HCT116 (cell line): ENCODE data around the gene RRAS2. TPM values are rescaled to one million over a fixed set of nuclear protein-coding genes. Genes with fewer than 3 reads are reported as not detected.

Experiments
- ATAC-seq: fragments of 200-7000 bp; cut with Tn5 transposase; 2 replicates; pipeline ENCODE4 v1.9.1; 2020; ENCODE audit warnings: mild to moderate bottlenecking, moderate library complexity
- BruUV-seq: library from RNA; stranded (reverse); fragments of 400-500 nt; replicated peaks from 2 replicates; lab custom pipeline; 2021; lab: Mats Ljungman, UMichigan
- CTCF ChIA-PET: fragments of 300-600 bp; sonication (Branson Sonifier 250); formaldehyde crosslinking; loops from one replicate; lab custom pipeline; 2021; ENCODE audit warnings: antibody characterized with exemption; lab: Charles Lee
- POLR2A ChIA-PET: fragments of 300-600, 350-600 bp; sonication (Branson Sonifier 250); formaldehyde crosslinking; loops from one replicate; lab custom pipeline; 2021; ENCODE audit warnings: antibody characterized with exemption; lab: Charles Lee
- RAD21 ChIA-PET, 2 experiments: fragments of 300-600 bp; sonication (Branson Sonifier 250); formaldehyde crosslinking; loops; one replicate each; lab custom pipeline; 2023; ENCODE audit warnings: low total read pairs in 2 of 2; ENCODE audit not compliant: uncharacterized antibody in 2 of 2, unreplicated experiment in 2 of 2, low non-redundant PET in 1 of 2; lab: Charles Lee
- DNase-seq: peaks from one replicate; pipeline ENCODE4 v3.0.0-alpha.2; 2010; ENCODE audit warnings: low read depth, low spot score
- H2AFZ ChIP-seq: fragments of 200-600 bp; shearing (Covaris generic), sonication (generic); 2 replicates; pipeline ENCODE4 v1.6.1; 2017; ENCODE audit warnings: low read depth, mixed run types, mixed read lengths, antibody characterized with exemption, low read length; ENCODE audit not compliant: poor library complexity, severe bottlenecking
- H3K27ac ChIP-seq: 2 replicates; pipeline ENCODE4 v1.5.1; 2012; ENCODE audit warnings: low read depth, low read length
- H3K27me3 ChIP-seq: fragments of 200-600 bp; sonication (generic); 2 replicates; pipeline ENCODE4 v1.6.1; 2016; ENCODE audit warnings: mixed run types, low read length, mixed read lengths; ENCODE audit not compliant: insufficient read depth
- H3K36me3 ChIP-seq, 2 experiments: fragments of 200-500 bp in 1 of 2; fragments of 200-600 bp in 1 of 2; sonication (Bioruptor generic) in 1 of 2; sonication (generic) in 1 of 2; 2 replicates each; pipeline versions ENCODE4 v1.5.1 to v1.6.1; 2014 to 2016; ENCODE audit warnings: low read length in 2 of 2, inconsistent platforms in 1 of 2, mixed read lengths in 1 of 2, mixed run types in 1 of 2; ENCODE audit not compliant: insufficient read depth in 2 of 2, control insufficient read depth in 1 of 2
- H3K4me1 ChIP-seq, 2 experiments: fragments of 200-600 bp in 1 of 2; sonication (generic) in 1 of 2; 2 replicates each; pipeline versions ENCODE4 v1.5.1 to v1.6.1; 2012 to 2017; ENCODE audit warnings: low read length in 2 of 2, inconsistent platforms in 1 of 2, mild to moderate bottlenecking in 1 of 2, mixed read lengths in 1 of 2, mixed run types in 1 of 2, moderate library complexity in 1 of 2; ENCODE audit not compliant: insufficient read depth in 2 of 2, control insufficient read depth in 1 of 2
- H3K4me2 ChIP-seq: fragments of 200-600 bp; sonication (generic); 2 replicates; pipeline ENCODE4 v1.6.1; 2017; ENCODE audit warnings: mixed run types, low read length, mixed read lengths
- H3K4me3 ChIP-seq, 2 experiments: fragments of 200-600 bp in 1 of 2; sonication (generic) in 1 of 2; replicated peaks in 1 of 2; 2 replicates each; pipeline ENCODE4 v1.5.1; 2011 to 2016; ENCODE audit warnings: low read length in 2 of 2, control low read depth in 1 of 2, low read depth in 1 of 2, mild to moderate bottlenecking in 1 of 2, mixed read lengths in 1 of 2, mixed run types in 1 of 2
- H3K79me2 ChIP-seq: fragments of 200-600 bp; sonication (generic); 2 replicates; pipeline ENCODE4 v1.6.1; 2017; ENCODE audit warnings: mild to moderate bottlenecking, mixed run types, low read length, moderate library complexity, mixed read lengths; ENCODE audit not compliant: insufficient read depth
- H3K9ac ChIP-seq: fragments of 200-600 bp; sonication (generic); 2 replicates; pipeline ENCODE4 v1.6.1; 2016; ENCODE audit warnings: low read length, mixed read lengths
- H3K9me2 ChIP-seq: fragments of 200-600 bp; sonication (generic), shearing (Covaris generic); 2 replicates; pipeline ENCODE4 v1.6.1; 2017; ENCODE audit warnings: mixed run types, mild to moderate bottlenecking, moderate library complexity; ENCODE audit not compliant: insufficient read depth
- H3K9me3 ChIP-seq, 2 experiments: fragments of 200-500 bp in 1 of 2; fragments of 200-600 bp in 1 of 2; sonication (Bioruptor generic) in 1 of 2; sonication (generic) in 1 of 2; 2 replicates each; pipeline ENCODE4 v1.6.1; 2014 to 2017; ENCODE audit warnings: low read length in 2 of 2, mixed read lengths in 2 of 2, inconsistent platforms in 1 of 2, low read depth in 1 of 2, mild to moderate bottlenecking in 1 of 2, mixed run types in 1 of 2, moderate library complexity in 1 of 2; ENCODE audit not compliant: control insufficient read depth in 1 of 2, insufficient read depth in 1 of 2
- H4K20me1 ChIP-seq: fragments of 200-600 bp; sonication (generic), shearing (Covaris generic); 2 replicates; pipeline ENCODE4 v1.6.1; 2017; ENCODE audit warnings: mixed run types, mild to moderate bottlenecking, moderate library complexity; ENCODE audit not compliant: insufficient read depth
- CBX3 ChIP-seq: IDR thresholded peaks from 2 replicates; pipeline ENCODE4 v1.6.1; 2012; ENCODE audit warnings: low read depth
- CEBPB ChIP-seq: IDR thresholded peaks from 2 replicates; pipeline ENCODE4 v1.6.1; 2012; ENCODE audit warnings: low read depth
- EZH2 ChIP-seq: fragments of 200-600 bp; sonication (generic); IDR thresholded peaks from 2 replicates; pipeline ENCODE4 v1.6.1; 2017; ENCODE audit warnings: antibody characterized with exemption, mixed run types
- EZH2phosphoT487 ChIP-seq: fragments of 200-600 bp; IDR thresholded peaks from 2 replicates; pipeline ENCODE4 v1.6.1; 2018; ENCODE audit warnings: antibody characterized with exemption, borderline replicate concordance
- FOSL1 ChIP-seq: IDR thresholded peaks from 2 replicates; pipeline ENCODE4 v1.6.1; 2012; ENCODE audit warnings: low read depth
- JUND ChIP-seq: IDR thresholded peaks from 2 replicates; pipeline ENCODE4 v1.6.1; 2012
- POLR2A ChIP-seq: IDR thresholded peaks from 2 replicates; pipeline ENCODE4 v1.7.0; 2011; ENCODE audit warnings: borderline replicate concordance; ENCODE audit not compliant: insufficient read depth, insufficient read length; ENCODE audit errors: extremely low read depth
- SIN3A ChIP-seq: IDR thresholded peaks from 2 replicates; pipeline ENCODE4 v1.6.1; 2012; ENCODE audit warnings: low read depth
- SRF ChIP-seq: IDR thresholded peaks from 2 replicates; pipeline ENCODE4 v1.6.1; 2012; ENCODE audit warnings: low read depth
- ZNF274 ChIP-seq: fragments of 200-500 bp; sonication (Bioruptor generic); IDR thresholded peaks from 2 replicates; pipeline ENCODE4 v1.6.1; 2014; ENCODE audit warnings: mild to moderate bottlenecking, low read depth, low read length, inconsistent platforms
- intact Hi-C: fragments of 100-400 bp; cut with micrococcal nuclease; formaldehyde crosslinking; loops from 2 replicates; pipeline ENCODE4 v1.10.0; 2022
- total RNA-seq: library from RNA; stranded (reverse); gene quantifications from one replicate; pipeline ENCODE4 v1.2.1, GENCODE V29; 2021; ENCODE audit not compliant: unreplicated experiment
- TF ChIP-seq, protein P1 (sequence below): IDR thresholded peaks from 2 replicates; pipeline ENCODE4 v1.6.1; 2012
- TF ChIP-seq, protein P2 (sequence below), 3 experiments: fragments of 200-600 bp in 1 of 3; sonication (generic) in 1 of 3; IDR thresholded peaks in 2 of 3; conservative IDR thresholded peaks in 1 of 3; 2 replicates each; pipeline ENCODE4 v1.5.1; 2012 to 2017; ENCODE audit warnings: low read depth in 2 of 3, low read length in 2 of 3, antibody characterized with exemption in 1 of 3, borderline replicate concordance in 1 of 3, control low read depth in 1 of 3, mild to moderate bottlenecking in 1 of 3, mixed read lengths in 1 of 3, mixed run types in 1 of 3, moderate library complexity in 1 of 3; ENCODE audit not compliant: insufficient read depth in 1 of 3
- TF ChIP-seq, protein P3 (sequence below): IDR thresholded peaks from 2 replicates; pipeline ENCODE4 v1.6.1; 2012; ENCODE audit warnings: low read depth

The RRAS2 gene
- total RNA-seq, 1 experiment from 2014 or later = 54.5 TPM

DNA sequence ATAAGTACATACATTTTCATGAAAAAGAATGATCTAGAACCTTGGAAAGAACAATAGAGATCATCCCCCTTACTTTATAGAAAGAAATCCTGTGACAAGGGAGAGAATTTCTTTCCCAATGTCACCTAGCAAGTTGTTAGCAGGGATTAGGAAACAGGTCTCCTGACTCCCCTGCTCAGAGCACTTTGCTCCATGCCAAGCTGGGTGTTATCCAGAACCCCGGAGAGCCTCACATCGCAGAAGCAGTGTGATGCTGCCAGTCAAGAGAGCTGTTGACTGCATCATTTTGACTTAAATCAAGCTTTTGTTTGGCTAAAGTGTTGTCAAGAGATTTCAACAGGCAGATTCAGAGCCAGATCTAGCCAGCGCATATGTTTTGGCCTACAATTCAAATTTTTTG lies 3.6 kb upstream of the RRAS2 start:
- DNase-seq (no peak), ATAC-seq (no peak)
- H3K4me3 ChIP-seq = no peak overlapping the region
- no peaks in the 10 kb centered on the region for H3K9me3 ChIP-seq
- ChIA-PET POLR2A (no interaction called here), RAD21 (no interaction called here), CTCF (interaction anchor here (1.2 kb wide), 1 partner anchor 56 kb away, joined by 5 read pairs; no protein-coding TSS in a partner anchor)
- intact Hi-C loops = no loop called here
- no peaks in the 10 kb centered on the region for H3K9me2 ChIP-seq
- H2AFZ ChIP-seq = no peak overlapping the region
- peaks cover 7% of the 10 kb centered on the region for H3K79me2 ChIP-seq
- H3K36me3 ChIP-seq = no peaks in the 10 kb centered on the region
- peaks cover 3 to 12% of the 10 kb centered on the region in 2 experiments; a peak in 3 of 4 replicates for H3K4me1 ChIP-seq
- no peak overlapping the region for H3K4me2 ChIP-seq
- H3K27ac ChIP-seq = no peak overlapping the region
- H3K27me3 ChIP-seq = no peaks in the 10 kb centered on the region
- H3K9ac ChIP-seq = no peak overlapping the region
- H4K20me1 ChIP-seq = peaks cover under 1% of the 10 kb centered on the region; the same call in 1 of the 2 replicates
- no TSS peak for BruUV-seq
- no peak for TF ChIP-seq SIN3A
- no peak for TF ChIP-seq JUND
- TF ChIP-seq, protein P1, sequence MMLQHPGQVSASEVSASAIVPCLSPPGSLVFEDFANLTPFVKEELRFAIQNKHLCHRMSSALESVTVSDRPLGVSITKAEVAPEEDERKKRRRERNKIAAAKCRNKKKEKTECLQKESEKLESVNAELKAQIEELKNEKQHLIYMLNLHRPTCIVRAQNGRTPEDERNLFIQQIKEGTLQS = no peak
- no peak for TF ChIP-seq EZH2
- no peak for TF ChIP-seq SRF
- TF ChIP-seq, protein P2, sequence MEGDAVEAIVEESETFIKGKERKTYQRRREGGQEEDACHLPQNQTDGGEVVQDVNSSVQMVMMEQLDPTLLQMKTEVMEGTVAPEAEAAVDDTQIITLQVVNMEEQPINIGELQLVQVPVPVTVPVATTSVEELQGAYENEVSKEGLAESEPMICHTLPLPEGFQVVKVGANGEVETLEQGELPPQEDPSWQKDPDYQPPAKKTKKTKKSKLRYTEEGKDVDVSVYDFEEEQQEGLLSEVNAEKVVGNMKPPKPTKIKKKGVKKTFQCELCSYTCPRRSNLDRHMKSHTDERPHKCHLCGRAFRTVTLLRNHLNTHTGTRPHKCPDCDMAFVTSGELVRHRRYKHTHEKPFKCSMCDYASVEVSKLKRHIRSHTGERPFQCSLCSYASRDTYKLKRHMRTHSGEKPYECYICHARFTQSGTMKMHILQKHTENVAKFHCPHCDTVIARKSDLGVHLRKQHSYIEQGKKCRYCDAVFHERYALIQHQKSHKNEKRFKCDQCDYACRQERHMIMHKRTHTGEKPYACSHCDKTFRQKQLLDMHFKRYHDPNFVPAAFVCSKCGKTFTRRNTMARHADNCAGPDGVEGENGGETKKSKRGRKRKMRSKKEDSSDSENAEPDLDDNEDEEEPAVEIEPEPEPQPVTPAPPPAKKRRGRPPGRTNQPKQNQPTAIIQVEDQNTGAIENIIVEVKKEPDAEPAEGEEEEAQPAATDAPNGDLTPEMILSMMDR (IDR thresholded peaks at IDR 0.05 in 2 of 3, conservative IDR thresholded peaks at IDR 0.05 in 1 of 3; ENCODE audit: borderline replicate concordance in 1 of 3, insufficient read depth in 1 of 3, low read depth in 2 of 3, low read length in 2 of 3) = no peak
- no peak for TF ChIP-seq EZH2phosphoT487
- no peak for TF ChIP-seq CEBPB
- no peak for TF ChIP-seq FOSL1
- no peak for TF ChIP-seq CBX3
- TF ChIP-seq POLR2A = no peak
- no peak for TF ChIP-seq ZNF274
- TF ChIP-seq, protein P3, sequence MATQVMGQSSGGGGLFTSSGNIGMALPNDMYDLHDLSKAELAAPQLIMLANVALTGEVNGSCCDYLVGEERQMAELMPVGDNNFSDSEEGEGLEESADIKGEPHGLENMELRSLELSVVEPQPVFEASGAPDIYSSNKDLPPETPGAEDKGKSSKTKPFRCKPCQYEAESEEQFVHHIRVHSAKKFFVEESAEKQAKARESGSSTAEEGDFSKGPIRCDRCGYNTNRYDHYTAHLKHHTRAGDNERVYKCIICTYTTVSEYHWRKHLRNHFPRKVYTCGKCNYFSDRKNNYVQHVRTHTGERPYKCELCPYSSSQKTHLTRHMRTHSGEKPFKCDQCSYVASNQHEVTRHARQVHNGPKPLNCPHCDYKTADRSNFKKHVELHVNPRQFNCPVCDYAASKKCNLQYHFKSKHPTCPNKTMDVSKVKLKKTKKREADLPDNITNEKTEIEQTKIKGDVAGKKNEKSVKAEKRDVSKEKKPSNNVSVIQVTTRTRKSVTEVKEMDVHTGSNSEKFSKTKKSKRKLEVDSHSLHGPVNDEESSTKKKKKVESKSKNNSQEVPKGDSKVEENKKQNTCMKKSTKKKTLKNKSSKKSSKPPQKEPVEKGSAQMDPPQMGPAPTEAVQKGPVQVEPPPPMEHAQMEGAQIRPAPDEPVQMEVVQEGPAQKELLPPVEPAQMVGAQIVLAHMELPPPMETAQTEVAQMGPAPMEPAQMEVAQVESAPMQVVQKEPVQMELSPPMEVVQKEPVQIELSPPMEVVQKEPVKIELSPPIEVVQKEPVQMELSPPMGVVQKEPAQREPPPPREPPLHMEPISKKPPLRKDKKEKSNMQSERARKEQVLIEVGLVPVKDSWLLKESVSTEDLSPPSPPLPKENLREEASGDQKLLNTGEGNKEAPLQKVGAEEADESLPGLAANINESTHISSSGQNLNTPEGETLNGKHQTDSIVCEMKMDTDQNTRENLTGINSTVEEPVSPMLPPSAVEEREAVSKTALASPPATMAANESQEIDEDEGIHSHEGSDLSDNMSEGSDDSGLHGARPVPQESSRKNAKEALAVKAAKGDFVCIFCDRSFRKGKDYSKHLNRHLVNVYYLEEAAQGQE = no peak
